Measurements from ENCODE around the gene SUPT4H1.

Gene SUPT4H1

GRCh38 chr17:58329810-58330537 is 22.0 kb downstream of the SUPT4H1 start:
- DNase-seq (ENCODE audit: low read depth) = no peak
- in situ Hi-C loops (cut with HindIII; ENCODE audit: low sequenced_read_pairs) = no loop called here
- H3K4me3 ChIP-seq (ENCODE audit: low read depth, low read length) = no peak overlapping the region
- TF ChIP-seq CTCF (IDR thresholded peaks at IDR 0.05; ENCODE audit: low read depth, low read length, missing control alignments) = no peak

GRCh38 chr17:58329035-58329809 is 22.8 kb downstream of the SUPT4H1 start:
- peak; percentile 39 for TF ChIP-seq CTCF (IDR thresholded peaks at IDR 0.05; ENCODE audit: low read depth, low read length, missing control alignments)
- in situ Hi-C loops (cut with HindIII; ENCODE audit: low sequenced_read_pairs) = no loop called here
- no peak overlapping the region for H3K4me3 ChIP-seq (ENCODE audit: low read depth, low read length)
- DNase-seq (ENCODE audit: low read depth) = no peak

GRCh38 chr17:58328195-58329034 is 23.6 kb downstream of the SUPT4H1 start, which contains the start of gene TSPOAP1:
Gene TSPOAP1, minus strand, starts transcription at chr17:58328795. Its CDS starts 875 bp downstream, at chr17:58327920.
- in situ Hi-C loops (cut with HindIII; ENCODE audit: low sequenced_read_pairs) = no loop called here
- no peak for TF ChIP-seq CTCF (IDR thresholded peaks at IDR 0.05; ENCODE audit: low read depth, low read length, missing control alignments)
- no peak for DNase-seq (ENCODE audit: low read depth)
- no peak within 1 kb of the TSS for H3K4me3 ChIP-seq (ENCODE audit: low read depth, low read length)

- TF ChIP-seq CTCF (IDR thresholded peaks at IDR 0.05; ENCODE audit: low read depth, low read length, missing control alignments) = no peak
- in situ Hi-C loops (cut with HindIII; ENCODE audit: low sequenced_read_pairs) = no loop called here
- no peak for DNase-seq (ENCODE audit: low read depth)
- no peak overlapping the region for H3K4me3 ChIP-seq (ENCODE audit: low read depth, low read length)
Observed at GRCh38 chr17:58327363-58328194, 24.4 kb downstream of the SUPT4H1 start.

- no peak overlapping the region for H3K4me3 ChIP-seq (ENCODE audit: low read depth, low read length)
- no peak for DNase-seq (ENCODE audit: low read depth)
- in situ Hi-C loops (cut with HindIII; ENCODE audit: low sequenced_read_pairs) = no loop called here
- TF ChIP-seq CTCF (IDR thresholded peaks at IDR 0.05; ENCODE audit: low read depth, low read length, missing control alignments) = no peak
Observed at GRCh38 chr17:58326609-58327362, 25.2 kb downstream of the SUPT4H1 start.

Data from astrocyte of the cerebellum (primary cell).